NCI-H187 treated with DMSO at 0.1 percent for 48 hours (cell line): ENCODE data around the gene TSPAN32.

Source experiments
- DNase-seq: peaks from one replicate; lab custom pipeline; 2025; lab: John Stamatoyannopoulos, UW

TSPAN32 gene

DNA sequence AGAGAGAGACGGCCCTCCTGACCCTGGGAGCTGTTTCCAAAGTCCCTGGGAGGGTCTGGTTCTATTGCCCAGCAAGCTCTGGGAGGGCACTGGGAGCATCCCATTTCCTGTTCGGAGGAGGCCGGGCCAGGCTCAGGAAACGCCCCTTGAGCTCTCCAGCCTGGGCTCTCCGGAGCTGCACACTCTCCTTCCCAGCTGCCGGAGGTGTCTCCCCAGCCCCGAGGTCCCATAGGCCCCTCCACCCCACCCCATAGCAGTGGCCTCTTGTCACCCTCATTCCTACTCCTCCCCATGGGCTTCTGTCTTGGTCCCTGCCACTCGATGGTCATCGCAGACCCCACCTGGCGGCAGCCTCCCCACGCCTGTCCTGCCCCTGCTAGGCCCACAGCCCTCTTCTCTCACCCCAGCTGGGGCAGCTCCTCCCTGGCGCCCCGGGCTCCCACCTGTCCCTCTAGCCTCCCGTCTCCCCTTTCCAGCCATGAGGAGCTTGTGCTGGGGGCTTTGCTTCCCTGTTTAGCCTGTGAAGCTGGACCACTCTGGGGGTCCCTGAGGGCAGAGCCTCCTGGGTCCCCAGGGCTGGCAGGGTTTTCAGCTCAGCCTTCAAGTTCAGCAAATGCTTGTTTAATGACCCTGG, 2.8 kb downstream of the TSPAN32 start:
- DNase-seq, result no peak

DNA sequence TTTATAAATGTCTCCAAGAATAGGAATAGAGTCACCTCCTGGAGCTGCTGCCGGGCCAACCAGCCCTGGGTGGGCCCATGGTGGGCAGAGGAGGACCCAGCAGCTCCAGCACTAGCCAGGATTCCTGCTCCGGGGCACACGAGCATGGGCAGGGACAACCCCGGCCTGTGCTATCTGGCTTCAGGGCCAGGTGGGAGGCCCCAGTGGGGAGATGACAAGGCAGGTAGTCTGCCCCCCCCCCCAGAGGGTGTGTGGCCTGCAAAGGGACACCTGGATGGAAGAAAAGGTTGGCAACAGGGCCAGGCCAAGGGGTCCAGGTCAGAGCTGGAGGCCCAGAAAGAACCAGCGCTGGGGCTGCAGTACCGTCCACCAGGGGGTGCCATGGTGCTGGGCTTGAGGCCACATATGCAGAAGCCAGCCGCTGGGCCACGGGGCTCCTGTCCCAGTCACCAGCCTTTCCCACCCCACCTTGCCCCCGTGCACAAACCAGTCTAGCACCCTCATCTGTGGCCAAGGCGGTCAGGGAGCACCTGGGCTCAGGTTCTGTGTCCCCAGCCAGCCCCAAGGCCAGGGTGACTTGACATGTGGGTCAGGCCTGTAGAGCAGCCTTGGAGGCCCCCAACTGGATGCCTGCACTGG, 3.4 kb downstream of the TSPAN32 start:
- no peak for DNase-seq

DNA sequence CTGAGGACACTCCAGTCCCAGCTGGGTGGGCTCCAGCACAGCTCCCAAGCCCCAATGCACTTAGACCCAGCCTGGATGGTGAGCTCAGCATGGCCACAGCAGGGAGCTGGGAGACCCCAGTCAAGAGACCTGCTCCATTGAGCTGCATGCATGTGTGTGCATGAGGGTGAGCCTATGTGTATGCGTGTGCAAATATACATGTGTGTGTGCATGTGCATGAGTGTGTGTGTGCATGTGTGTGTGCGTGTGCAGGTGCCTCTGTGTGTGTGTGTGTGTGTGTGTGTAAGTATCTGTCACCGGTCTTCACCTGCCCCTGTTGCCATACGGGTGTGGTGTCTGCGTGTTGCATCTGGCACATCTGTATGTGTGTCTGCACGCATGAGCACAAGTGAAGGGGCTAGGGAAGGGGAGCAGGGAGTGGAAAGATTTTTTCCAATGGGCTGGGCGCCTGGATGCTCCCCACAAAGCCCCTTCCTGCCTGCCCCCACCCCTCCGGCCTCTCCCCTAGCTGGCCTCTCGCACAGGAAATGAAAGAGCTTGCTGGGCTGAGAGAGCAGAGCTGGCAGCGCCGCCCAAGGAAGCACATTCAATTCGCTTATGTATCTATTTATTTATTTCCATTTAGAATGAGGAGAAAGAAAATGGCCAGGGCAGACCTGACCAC, 4.1 kb downstream of the TSPAN32 start:
- DNase-seq, result no peak

DNA sequence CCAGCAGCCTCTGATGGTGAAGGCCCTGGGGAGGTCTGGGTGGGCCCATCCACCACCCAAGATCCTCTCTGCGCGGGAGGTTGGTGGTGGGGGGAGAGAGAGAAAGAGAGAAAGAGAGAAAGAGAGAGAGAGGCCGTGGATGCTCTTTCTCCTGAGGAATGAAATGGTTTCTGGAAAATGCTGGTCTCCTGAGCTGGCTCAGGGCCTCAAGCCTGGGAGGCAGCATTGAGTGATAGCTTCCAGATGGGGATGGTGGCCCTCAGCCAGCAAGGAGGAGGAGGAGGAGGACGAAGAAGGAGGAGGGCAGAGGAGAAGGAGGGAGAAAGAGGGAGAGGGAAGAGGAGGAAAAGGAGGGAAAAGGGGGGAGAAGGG, 4.6 kb downstream of the TSPAN32 start:
- DNase-seq, result no peak

DNA sequence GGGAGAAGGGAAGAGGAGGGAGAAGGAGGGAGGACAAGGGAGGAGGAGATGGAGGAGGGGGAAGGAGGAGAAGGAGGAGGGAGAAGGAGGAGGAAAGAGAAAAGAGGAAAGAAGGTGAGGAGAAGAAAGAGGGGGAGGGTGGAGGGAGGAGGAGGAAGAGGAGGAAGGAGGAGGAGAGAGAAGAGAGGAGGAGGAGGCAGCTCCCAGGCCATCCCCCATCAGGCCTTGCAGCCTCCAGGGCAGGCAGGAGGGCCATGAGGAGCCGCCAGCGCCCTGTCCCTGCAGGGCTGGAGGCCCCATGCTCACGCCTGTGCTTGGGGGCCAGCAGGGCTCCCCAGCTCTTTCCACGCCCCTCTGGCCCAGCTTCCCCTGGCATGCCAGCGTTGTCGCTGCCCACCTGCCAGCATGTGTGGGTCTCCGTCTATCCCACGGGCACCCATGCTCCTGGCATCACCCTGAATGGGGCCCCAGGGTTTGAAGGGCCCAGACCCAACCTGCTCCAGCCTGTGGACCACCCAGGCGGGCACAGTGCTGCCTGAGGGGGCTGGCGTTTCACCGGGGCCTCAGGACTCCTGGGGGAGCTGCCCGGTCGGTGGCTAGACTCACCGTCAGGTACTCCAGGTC, 5.2 kb downstream of the TSPAN32 start:
- no peak for DNase-seq

DNA sequence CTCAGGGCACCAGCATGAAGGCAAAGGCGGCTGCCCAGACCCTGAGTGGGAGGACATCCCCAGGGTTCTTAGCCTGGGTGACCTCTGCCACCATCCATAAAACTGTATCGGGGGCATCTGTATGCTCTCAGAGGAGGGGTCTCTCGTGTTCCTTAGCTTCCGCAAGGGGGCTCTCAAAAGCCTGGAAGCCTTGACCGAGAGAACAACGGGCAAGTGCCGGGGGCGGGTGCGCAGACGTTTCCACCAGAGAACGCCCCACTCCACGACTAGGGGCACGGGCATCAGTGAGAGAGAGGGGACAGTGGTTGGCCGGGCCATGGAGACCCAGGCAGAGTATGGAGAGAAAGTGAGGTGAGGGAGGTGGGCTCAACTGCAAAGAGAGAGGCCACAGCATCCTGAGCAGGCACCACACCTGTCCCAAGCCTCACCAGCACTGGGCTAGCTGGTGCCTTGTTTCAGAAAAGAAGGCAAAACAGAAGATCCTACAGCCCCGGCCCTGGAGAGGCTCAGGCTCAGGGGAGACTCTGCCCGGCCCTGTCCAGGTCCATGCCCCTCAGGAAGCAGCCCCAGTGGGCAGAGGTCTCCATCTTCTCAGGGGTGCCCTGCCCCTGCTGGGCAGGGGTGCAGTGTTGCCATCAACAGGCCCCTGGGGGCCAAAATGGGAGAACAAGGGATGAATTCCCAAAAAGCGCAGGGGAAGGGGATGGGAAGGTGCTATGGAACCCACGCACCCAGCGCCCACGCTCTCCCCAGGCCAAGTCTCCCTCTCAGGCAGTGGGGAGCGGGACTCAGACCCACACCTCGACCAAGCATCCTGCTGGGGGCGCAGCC, 5.9 kb downstream of the TSPAN32 start:
- DNase-seq, result no peak

DNA sequence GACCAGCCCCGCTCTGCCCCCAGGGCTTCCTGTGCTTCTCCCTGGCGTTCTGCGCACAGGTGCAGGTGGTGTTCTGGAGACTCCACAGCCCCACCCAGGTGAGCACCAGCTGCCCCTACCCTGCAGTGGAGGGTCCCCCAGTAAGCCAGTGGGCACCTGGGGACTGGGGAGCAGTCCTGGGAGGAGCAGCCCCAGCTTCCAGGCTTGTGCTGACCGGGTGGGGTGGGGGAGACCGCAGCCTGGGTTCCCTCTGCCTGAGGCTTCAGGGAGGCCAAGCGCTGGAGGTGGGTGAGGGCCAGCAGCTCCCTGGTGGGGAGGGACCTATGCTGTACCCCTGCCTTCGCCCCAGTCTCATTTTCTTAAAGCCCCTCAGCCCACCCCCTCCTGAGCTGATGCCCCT, 6.9 kb downstream of the TSPAN32 start:
- no peak for DNase-seq

DNA sequence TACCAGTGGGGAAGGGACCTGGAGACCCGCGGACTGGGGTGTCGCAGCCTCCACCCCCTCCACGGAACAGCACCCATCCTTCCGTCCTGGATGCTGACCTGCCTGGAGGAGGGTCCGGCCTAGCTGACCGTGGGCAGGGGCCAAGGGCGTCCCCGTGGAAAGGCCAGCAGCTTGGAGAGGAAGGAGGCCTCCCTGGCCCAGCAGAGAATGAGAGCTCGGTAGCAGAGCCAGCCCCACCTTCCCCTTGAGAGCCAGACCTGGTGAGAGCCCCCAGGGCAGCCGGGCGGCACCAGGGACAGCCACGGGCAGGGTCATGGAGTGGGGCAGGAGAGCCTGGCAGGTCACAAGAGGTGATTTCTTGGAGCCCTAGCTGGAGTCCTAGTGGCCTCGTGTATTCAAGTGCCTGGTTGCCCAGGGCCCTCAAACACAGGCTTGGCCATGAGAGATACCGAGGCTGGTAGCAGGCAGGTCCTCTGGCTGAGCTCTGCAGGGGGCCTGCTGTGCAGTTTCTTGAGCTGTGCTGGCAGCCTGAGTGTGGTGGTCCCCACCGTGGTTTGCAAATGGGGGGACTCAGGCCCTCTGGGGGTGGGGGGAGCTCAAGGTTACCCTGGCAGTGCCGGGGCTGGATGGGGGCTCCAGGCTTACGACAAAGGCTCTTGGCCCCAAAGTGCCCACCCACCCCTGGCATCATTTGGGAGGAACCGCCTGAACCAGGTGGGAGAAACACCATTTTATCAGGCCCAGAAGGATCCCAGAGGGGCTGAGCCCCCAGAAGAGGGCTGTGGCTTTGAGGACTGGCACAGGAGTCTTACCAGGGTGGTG, 7.6 kb downstream of the TSPAN32 start:
- no peak for DNase-seq

DNA sequence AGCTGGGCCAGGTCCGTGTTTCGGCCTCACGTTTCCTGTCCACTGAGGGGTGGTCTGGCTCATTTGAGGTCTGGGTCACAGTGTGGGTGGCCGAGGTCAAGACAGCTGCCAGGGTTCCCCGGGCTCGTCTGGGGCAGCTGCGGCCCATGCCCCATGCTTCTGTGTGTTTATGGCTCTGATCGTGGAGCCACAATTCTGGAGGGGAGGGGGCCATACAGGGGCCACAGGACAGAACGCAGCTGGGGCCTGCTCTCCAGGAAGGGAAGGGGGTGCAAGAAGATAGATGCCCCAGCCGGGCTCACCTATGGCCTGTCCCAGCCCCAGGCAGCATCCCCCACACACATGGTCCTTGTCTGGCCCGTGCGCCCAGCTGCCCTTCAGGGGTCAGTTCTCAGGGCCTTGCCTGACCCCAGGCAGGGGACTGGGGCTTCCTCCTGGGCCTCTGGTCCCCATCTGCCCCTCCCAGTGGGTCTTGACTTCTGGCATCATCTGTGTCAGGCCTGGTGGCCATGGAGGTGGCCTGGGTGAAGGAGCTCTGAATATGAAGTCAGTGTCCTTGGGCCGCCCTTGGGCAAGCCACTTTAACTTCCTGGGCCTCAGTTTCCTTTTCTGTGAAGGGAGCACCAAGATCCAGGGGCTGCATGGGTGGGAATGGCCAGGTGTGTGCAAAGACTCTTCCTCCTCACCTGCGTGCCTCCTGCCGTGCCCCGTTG, 8.4 kb downstream of the TSPAN32 start:
- DNase-seq, result no peak

DNA sequence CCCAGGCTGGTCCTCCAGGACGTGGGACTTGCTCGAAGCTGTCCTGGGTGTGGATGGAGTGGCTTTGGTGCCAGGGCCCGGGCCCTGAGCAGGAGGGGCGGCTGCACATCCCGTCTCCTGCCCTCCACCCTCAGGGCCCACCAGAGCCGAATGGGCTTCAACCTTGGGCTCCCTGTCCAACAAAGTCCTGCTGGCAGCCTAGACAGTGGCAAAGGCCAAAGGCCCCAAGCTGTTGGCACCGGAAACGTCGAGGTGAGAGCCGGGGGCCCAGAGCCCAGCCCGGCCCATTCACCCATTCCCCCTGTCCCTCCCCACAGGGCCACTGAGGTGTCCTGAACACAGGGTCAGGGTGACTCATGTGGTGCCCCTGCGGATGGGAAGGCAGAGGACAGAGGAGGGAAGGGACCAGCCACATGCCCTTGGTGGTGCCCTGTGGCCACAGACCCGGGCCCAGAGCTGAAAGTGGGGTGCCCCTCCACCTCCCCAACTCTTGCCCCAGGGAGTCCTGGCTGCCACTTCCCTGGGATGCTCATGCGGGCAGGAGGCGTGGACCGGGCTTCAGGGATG, 9.1 kb downstream of the TSPAN32 start:
- no peak for DNase-seq

DNA sequence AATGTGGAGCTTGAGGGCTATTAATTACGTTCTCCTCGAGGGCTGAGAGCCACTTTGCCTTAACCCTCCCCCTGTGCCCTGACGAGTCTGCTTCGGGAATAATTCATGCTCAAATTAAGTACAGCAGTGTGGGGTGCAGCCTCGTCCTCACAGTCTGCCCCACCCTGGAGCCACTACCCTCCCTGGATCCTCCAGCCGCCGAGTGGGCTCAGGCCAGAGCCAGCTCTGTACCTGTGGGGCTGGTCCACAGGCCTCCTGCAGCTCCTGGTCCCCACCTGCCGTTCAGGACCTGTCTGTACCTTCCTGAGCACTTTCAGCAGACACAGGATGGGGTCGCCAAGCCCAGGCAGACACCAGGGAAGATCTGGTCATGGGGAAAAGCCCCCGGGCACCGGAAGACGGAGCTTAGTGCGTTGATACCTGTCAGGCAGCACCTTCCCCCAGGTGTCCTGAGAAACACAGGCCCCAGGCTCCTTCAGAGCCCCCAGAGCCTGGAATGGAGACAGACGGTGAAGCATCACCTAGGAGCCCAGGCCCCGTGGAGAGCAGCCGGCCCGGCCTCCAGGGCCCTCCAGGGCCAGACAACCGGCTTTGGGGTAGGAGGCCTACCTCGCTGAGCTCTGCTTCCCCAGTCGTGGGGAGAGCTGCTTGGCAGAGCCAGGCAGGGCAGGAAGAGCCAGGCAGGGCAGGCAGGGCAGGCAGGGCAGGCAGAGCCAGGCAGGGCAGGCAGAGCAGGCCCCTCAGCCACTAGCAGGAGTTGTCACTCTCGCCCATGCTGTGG, 9.7 kb downstream of the TSPAN32 start:
- no peak for DNase-seq

DNA sequence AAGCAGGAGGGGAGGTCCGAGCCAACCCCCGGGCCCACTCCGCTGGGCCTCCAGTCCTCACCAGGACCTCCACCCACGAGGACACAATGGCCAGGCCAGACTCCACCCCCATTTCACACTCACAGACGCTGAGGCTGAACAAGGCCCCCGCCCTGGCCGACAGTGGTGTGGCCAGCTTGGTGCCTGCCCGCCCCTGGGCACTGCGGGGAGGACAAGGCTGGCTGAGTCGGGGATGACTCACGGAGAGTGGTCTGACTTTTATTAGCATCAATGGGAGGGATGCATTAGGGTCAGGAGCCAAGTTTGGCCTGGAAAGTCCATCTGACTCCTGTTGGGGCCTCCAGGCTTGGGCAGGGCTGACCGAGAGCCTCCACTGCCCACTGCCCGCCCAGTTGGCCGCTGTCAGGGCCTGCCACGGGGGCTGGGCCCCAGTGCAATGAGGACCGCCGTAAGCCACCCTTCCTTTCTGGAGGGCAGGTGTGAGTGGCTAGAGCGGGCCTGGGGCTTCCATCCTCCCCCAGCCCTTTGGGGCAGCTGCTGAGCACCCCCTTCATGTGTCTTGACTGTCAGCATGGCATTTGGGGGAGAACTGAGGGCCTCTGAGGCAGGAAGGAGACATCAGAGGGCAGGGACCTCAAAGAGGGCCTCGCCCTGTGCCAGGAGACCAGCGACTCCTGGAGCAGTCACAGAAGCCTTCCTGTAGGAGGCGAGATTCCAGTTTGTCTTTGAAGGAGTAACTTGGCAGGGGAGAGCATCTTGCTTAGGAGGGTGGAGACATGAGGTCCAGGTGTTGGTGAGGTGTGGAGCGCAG, 10.6 kb downstream of the TSPAN32 start:
- DNase-seq, result no peak

DNA sequence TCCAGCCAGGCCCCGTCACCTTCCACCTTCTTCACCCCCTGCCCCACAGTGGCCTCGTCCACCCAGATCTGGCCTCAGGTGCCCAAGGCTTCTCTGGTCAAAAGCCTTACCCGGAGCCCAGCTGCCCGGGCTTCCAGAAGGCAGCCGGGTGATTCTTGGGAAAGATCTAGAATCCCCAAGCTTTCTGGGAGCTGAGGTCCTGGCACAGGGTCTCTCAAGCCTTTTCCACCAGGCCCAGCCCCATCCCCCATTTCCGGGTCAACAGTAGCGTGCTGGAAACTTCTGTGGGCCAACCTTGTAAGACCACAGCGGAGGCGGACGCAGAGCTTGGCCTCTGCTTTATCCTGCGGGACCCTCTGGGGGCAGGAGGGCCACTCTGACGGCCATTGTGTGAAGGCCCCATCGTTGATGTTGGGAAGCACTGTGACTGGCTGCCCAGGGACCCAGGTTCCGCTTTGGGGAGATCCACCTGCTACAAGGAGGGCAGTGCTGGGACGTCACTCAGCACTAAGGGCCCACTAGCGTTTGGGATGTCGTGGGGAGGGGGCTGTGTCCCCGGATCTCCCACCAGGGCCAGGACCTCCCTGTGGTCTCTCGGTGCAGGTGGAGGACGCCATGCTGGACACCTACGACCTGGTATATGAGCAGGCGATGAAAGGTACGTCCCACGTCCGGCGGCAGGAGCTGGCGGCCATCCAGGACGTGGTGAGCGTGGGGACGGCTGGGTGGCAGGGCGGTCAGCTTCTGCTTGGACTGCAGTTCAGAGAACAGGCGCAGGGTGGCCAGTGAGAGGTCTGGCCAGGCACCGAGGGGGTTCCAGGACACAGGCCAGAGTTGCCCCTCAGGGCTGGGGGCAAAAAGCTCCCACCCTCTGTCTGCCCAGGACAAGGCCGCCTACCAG, 11.5 kb downstream of the TSPAN32 start:
- no peak for DNase-seq

DNA sequence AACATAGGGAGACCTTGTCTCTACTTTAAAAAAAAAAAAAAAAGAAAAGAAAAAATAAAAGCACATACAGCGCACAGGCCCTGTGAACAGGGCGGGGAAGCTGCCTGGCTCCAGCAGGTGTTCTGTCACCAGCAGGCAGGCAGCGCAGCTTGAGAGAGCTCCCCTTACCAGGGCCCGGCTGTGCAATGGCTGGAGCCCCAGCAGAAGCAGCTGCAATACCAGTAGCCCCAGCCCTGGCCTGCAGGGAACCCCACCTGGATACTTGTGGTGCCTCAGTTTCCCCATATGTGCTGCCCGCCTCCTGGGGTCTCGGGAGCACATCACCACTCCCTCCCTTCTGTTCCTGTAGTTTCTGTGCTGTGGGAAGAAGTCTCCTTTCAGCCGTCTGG, 12.3 kb downstream of the TSPAN32 start:
- DNase-seq, result no peak

DNA sequence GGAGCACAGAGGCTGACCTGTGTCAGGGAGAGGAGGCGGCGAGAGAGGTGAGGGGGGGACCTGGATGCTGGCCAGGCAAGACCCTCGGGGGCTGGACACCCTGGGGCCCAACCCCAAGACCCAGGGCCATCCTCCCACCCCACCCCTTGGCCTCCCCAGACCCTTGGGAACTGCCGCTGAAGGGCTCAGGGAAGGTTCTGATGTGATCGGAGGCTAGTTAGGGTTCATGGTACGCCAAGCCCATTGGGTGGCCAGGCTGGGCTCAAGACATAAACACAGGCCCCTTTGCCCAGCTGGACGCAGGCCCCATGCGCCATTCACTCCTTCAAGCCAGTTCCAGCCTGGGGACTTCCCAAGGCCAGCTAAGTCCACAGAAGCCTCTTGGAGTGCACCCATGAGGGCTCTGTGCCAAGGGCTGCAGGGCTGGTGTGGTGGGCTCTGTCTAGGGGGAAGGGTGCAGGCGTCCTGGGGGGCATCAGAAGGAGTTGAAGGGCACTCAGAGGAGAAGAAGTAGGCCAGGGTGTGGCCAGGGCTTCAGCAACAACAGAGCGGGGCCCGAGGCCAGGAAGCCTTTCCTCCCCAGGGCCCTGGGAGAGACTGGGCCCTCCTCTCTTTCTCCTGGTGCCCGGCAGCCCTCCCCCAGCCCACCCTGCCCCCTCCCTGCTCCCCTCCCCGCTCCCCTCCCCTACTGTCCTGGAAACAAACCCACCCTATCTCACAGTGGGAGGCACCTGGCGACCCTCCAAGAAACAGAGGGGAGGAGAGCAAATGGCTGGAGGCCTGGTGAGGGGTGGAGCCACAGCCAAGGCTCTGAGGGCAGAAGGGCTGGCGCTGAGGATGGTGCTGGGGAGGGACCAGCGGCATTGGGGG, 12.9 kb downstream of the TSPAN32 start:
- no peak for DNase-seq

DNA sequence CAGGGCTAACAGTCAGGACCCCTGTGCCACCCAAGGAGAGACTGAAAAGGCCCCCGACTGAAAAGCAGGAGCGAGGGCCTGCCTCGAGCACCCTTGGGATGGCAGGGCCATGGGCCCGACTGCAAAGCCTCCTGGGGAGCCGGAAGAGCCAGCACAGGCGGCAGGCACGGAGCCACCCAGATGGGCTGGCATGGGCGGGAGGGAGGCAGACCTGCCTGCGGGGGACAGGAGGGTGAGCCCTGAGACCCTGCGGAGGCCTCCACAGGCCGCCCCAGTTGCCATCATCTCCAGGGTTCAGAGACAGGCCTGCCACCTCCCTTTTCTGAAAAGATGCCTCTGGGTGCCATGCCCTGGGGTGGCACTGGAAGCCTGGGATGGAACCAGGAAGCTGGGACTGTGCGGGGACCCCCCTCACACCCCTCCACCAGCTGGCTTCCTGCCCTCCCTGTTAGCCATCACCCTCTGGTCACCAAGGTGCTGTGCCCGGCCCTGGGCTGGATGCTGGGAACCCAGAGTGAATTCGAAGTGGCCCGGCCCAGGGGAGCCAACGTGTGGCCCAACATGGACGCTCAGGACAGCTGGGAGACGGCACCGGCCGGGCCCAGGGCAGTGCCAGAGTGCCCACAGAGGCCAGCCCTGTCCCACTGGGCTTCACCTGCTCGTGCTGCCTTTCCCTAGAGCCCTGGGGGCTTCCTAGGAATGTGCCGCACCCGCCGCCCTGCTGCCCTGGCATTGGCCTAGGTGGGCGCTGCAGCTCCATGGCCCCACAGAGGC, 13.8 kb downstream of the TSPAN32 start:
- no peak for DNase-seq
